ENCODE results near the gene CABP5. TPM values are rescaled to one million over a fixed set of nuclear protein-coding genes. Genes with fewer than 3 reads are reported as not detected.

Gene CABP5
- total RNA-seq, 2 donors from 2014 or later, result not detected

- DNase-seq (ENCODE audit: low spot score) (no peak), ATAC-seq (ENCODE audit: insufficient number of reproducible peaks, low FRiP score, low read depth) (no peak)
- Histone ChIP-seq H3K4me1 (ENCODE audit: control insufficient read depth in 1 of 2, low read depth in 2 of 2) (no peaks in the 10 kb centered on the region), H3K27me3 (replicated peaks; ENCODE audit: insufficient read depth) (no peaks in the 10 kb centered on the region), H3K36me3 (peaks cover 10% of the 10 kb centered on the region), H3K9me3 (no peaks in the 10 kb centered on the region), H3K4me3 (no peak overlapping the region), H3K27ac (no peak overlapping the region)
- TF ChIP-seq CTCF (IDR thresholded peaks at IDR 0.05), result no peak
Observed at GRCh38 chr19:48044561-48044960, 682 bp upstream of the CABP5 start.

- no peak for TF ChIP-seq CTCF (IDR thresholded peaks at IDR 0.05)
- no peak overlapping the region for H3K4me3 ChIP-seq
- peaks cover under 1% of the 10 kb centered on the region for H3K9me3 ChIP-seq
- no peaks in the 10 kb centered on the region for H3K4me1 ChIP-seq (ENCODE audit: control insufficient read depth in 1 of 2, low read depth in 2 of 2)
- no peak overlapping the region for H3K27ac ChIP-seq
- no peak for DNase-seq (ENCODE audit: low spot score)
- ATAC-seq (ENCODE audit: insufficient number of reproducible peaks, low FRiP score, low read depth), result no peak
- no peaks in the 10 kb centered on the region for H3K36me3 ChIP-seq
- no peaks in the 10 kb centered on the region for H3K27me3 ChIP-seq (replicated peaks; ENCODE audit: insufficient read depth)
Observed at GRCh38 chr19:48041877-48042580, 1.9 kb downstream of the CABP5 start.

GRCh38 chr19:48036765-48037164 is 7.1 kb downstream of the CABP5 start:
- H3K27me3 ChIP-seq (replicated peaks; ENCODE audit: insufficient read depth), result no peaks in the 10 kb centered on the region
- peaks cover 5% of the 10 kb centered on the region for H3K9me3 ChIP-seq
- no peak overlapping the region for H3K27ac ChIP-seq
- H3K4me1 ChIP-seq (ENCODE audit: control insufficient read depth in 1 of 2, low read depth in 2 of 2), result no peaks in the 10 kb centered on the region
- DNase-seq (ENCODE audit: low spot score), result no peak
- no peak for ATAC-seq (ENCODE audit: insufficient number of reproducible peaks, low FRiP score, low read depth)
- H3K4me3 ChIP-seq, result no peak overlapping the region
- no peaks in the 10 kb centered on the region for H3K36me3 ChIP-seq
- TF ChIP-seq CTCF (IDR thresholded peaks at IDR 0.05), result no peak

- DNase-seq (ENCODE audit: low spot score), result no peak
- Histone ChIP-seq H3K4me3 (no peak overlapping the region), H3K4me1 (ENCODE audit: control insufficient read depth in 1 of 2, low read depth in 2 of 2) (no peaks in the 10 kb centered on the region), H3K36me3 (no peaks in the 10 kb centered on the region), H3K9me3 (peaks cover 5% of the 10 kb centered on the region), H3K27me3 (replicated peaks; ENCODE audit: insufficient read depth) (no peaks in the 10 kb centered on the region), H3K27ac (no peak overlapping the region)
- no peak for TF ChIP-seq CTCF (IDR thresholded peaks at IDR 0.05)
- ATAC-seq (ENCODE audit: insufficient number of reproducible peaks, low FRiP score, low read depth), result no peak
Observed at GRCh38 chr19:48033604-48034003, 10.3 kb downstream of the CABP5 start.

GRCh38 chr19:48030073-48030472 is 13.8 kb downstream of the CABP5 start:
- no peaks in the 10 kb centered on the region for H3K36me3 ChIP-seq
- no peak overlapping the region for H3K27ac ChIP-seq
- no peaks in the 10 kb centered on the region for H3K27me3 ChIP-seq (replicated peaks; ENCODE audit: insufficient read depth)
- TF ChIP-seq CTCF (IDR thresholded peaks at IDR 0.05), result no peak
- no peak for DNase-seq (ENCODE audit: low spot score)
- H3K4me3 ChIP-seq, result no peak overlapping the region
- H3K4me1 ChIP-seq (ENCODE audit: control insufficient read depth in 1 of 2, low read depth in 2 of 2), result no peaks in the 10 kb centered on the region
- no peaks in the 10 kb centered on the region for H3K9me3 ChIP-seq
- ATAC-seq (ENCODE audit: insufficient number of reproducible peaks, low FRiP score, low read depth), result no peak
